Ishikawa (cell line): Measurements from ENCODE around the gene DCP1B.

Experiments used
- EP300 ChIP-seq: IDR thresholded peaks from 2 replicates; pipeline ENCODE4 v1.6.1; 2012; ENCODE audit warnings: borderline replicate concordance
- RAD21 ChIP-seq: IDR thresholded peaks from 2 replicates; pipeline ENCODE4 v1.6.1; 2012; ENCODE audit warnings: low read depth
- TAF1 ChIP-seq: IDR thresholded peaks from 2 replicates; pipeline ENCODE4 v1.6.1; 2012; ENCODE audit warnings: low read depth, mild to moderate bottlenecking

DNA sequence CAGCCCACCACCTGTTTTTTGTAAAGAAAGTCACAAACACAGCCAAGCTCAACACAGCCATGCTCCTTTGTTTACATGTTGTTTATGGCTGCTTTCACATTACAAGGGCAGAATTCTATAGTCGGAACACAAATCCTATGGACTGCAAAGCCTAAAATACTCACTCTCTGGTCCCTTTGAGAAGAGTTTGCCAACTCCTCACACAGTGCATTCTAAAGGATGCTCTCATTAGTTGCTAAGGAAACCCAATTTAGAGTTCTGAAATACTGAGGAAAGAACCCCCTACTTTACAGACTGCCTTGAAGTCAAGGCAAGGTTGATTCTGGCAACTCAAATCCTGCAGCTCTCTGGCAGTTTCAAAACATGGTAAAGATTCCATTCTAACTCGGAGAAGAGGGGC is 38.3 kb downstream of the DCP1B start:
- TF ChIP-seq EP300 (no peak), RAD21 (no peak), TAF1 (no peak)
